Activated CD8-positive, alpha-beta memory T cell treated with anti-CD3 and anti-CD28 coated beads, Interleukin-2, amount 50 U/mL, for 1 hour (primary cell): Measurements from ENCODE around the gene L3MBTL1.
"Not testable (repeated sequence)": the region's sequence is repeated elsewhere in the genome, so short reads cannot be mapped to it uniquely, and the experiment has no call there.

ENCODE experiments used
- DNase-seq: peaks from one replicate; pipeline ENCODE4 v3.0.0-alpha.2; 2020; ENCODE audit errors: extremely low read depth

Gene L3MBTL1

DNA sequence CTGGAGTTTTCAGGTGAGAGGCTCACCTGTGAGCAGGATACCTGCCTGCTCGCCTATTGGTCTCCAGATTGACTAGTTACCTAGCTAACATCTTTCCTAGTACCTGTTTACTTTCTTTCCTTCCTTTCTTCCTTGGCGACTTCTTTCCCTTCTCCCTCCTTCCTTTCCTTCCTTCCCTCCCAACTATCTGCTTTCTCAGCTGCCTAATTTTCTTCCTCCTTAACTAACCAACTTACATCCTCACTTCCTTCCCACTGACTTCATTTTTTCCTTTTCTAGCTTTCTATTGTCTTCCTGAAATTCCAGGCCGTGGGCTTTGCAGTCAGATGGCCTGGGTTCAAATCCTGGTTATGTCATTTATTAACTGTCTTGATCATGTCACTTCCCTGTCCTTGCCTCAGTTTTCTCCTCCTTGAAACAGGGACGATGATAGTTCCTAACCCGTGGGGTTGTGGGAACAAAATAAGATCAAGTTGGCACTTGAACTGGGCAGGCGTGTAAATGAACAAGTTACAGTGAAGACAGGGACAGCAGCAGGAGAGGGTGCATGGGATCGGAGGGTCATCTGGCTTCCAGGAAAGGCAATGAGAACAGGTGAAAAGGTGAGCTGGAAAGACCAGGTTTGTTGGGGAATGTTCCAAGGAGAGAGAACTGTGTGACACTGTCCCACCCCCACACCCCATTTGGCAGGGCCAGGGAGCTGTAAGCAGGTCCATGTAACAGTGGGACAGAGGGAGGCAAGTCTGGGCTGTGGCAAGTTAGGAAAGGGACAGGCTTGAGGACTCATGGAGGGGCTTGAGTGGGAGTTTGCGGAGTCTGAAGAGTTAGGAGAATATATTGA, 51.9 kb downstream of the L3MBTL1 start:
- no peak for DNase-seq

DNA sequence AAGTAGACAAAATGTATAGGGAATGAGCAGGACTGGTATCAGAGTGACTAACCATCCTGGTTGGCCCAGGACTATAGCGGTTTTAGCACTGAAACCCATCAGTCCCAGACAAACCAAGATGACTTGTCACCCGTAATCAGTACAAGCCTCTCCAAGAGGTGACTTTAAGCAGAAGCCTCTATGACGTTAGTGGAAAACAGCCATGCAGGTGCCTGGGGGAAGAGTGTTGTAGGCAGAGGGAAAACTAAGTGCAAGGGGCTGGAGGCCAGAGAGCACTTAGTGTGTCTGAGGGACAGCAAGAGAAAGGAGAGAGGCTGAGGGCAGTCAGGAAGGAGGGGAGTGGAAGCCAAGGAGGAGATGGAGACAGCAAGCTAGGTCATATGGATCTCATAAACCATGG, 53.5 kb downstream of the L3MBTL1 start:
- DNase-seq: no peak

DNA sequence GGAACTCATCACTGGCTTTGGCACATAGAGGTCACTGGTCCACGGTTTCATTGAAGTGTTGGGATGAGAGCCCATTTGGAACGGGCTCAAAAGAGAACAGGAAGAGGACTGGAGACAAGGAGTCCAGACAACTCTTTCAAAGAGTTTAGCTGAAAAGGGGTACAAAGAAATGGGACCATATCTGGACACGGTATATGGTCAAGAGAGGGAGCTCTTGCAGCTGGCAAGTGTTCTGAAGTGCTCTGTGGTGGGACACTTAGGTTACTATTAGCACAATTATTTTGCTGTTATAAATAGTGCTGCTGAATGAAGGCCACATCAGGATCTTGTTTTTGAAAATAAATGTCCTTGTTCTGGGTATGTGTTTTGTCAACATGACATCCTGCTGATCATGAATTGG, 55.9 kb downstream of the L3MBTL1 start:
- DNase-seq: no peak

DNA sequence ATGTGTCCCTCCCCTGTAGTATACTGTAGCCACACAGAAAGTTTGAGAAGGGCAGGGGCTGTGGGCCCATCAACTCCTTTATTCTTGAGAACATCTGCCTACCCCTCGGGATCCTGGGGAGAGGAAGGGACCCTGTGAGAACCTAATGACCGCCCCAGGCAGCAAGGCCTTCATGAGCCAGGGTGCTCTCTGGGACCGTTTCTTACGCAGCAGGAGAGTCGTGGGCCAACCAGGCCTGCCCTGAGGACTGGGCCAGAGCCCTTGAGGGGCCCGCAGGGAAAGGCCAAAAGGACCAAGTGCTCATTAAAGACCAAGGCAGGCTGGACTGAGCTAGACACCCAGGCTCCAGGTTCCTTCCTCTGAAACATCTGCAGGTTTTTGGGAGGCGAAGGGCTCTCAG, 56.5 kb downstream of the L3MBTL1 start:
- DNase-seq: no peak

DNA sequence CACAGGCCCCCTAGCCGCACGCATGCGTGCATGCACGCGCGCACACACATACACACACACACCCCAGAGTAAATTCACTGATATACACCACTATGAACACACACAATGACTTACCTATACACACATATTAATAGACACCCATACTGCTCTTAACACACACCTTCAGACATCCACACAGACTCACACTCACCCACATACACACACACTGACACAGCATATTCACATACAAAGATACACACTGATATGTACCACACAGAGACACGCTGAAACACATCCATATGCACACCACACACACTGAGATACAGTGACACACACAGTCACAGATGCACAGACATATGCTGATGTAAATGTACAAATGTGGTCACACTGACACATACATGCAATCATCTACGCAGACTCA, 57.0 kb downstream of the L3MBTL1 start:
- DNase-seq: no peak

DNA sequence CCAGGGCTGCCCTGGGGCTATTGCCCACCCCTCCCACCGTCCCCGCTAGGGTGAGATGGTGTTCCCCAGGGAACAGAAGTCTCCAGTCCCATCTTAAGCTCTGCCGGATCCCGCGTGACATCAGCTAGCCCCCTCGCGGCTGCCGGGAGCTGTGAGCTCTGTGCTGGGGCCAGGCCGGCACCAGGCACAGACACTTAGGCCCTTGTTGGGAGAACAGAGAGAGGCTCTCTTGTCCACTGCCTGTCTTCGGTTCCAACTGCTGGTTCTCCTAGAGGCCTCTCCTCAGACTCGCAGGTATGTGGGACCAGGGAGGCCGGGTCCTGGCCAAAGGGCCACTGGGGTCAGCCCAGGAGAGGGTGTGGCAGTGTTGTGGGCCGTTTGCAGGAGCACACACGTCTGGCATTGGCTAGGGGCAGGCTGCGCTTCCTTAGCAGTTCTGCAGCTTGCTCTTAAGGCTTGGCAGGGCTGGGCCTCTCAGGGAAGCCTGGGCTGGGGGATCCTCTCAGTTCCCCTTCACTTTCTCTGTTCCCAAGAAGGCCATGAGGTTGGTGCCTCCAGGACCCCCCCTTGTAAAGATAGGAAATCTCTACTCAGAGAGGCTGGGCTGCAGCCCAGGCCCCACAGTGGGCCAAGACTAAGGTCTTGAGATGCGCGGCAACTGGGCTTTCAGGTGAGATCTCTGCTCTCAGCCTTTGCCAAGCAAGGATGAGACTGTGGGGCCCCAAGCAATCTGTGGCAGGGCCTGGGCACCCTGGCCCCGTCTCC, 57.7 kb downstream of the L3MBTL1 start:
- no peak for DNase-seq

DNA sequence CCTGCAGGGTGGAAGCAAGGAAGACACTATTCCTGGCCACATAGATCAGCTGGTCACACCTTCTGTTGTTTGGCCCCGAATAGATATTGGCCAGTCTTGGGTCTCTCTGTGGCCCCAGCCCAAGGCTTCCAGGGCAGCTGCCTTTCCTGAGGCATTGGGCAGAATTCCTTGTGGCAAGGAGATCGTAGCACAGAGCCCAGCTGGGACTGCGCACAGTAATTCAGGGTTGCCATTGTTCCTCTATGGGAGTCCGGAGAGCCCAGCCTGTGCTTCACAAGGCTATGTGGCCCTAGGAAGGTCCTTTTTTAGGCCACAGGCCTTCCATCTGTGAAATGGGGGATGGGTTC, 58.2 kb downstream of the L3MBTL1 start:
- DNase-seq: no peak

DNA sequence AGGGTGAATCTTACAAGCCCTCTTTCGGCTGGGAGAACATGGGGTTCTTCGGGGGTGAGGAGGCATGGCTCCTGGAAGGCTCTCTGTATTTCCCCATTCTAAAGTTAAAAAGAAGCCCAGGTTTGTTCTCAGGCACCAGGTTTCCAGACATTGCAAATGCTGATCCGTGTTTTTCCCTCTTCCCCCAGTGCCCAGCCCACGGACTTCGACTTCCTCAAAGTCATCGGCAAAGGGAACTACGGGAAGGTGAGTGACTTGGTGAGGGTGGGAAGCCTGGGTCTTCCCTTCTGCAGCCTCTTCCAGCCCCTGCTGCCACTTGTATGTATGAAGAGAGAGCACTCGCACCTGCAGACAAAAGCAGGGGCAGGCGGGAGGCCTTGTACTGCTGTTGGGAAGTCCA, 60.0 kb downstream of the L3MBTL1 start:
- no peak for DNase-seq

DNA sequence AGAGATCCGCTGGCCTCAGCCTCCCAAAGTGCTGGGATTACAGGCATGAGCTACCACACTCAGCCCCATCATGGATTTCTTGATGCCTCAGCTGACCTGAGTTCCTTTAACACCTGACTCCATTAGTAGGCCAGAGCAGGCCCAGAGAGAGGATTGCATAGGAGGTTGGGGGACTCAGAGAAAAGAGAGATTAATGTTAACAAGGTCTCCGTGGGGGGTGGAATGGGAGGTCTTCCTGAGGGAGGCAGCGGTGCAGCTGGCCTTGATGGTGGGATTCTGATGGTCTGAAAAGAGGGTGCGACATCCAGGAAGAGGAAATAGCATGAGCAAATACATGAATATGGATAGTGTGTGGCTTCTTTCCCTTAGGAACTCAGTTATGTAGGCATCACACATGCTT, 61.2 kb downstream of the L3MBTL1 start:
- DNase-seq: no peak

DNA sequence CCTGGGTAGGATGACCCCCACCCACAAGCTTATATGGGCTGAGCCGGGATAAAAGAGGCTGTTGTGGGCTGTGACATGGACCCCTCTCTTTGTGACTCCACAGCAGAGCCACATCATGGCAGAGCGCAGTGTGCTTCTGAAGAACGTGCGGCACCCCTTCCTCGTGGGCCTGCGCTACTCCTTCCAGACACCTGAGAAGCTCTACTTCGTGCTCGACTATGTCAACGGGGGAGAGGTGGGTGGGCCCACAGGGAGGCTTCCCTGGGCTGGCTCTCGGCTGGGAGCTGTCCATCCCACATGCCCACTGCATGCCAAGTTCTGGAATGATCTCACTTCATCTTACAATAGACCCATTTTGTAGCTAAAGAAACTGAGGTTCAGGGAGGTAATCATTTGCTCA, 61.8 kb downstream of the L3MBTL1 start:
- no peak for DNase-seq

DNA sequence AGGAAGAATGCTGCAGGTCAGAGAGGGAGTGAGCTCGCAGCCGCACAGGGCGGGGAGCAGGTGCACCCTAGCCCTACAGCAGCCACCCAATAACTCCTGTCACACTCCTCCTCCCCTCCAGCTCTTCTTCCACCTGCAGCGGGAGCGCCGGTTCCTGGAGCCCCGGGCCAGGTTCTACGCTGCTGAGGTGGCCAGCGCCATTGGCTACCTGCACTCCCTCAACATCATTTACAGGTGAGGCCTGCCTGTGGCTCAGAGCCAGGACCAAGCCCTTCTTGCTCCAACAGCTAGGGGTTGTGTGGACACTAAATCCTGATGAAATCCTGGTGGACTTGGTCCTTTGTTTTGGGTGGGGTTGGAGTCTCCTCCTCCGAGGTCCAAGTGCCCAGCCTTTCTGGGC, 63.0 kb downstream of the L3MBTL1 start:
- DNase-seq: no peak

DNA sequence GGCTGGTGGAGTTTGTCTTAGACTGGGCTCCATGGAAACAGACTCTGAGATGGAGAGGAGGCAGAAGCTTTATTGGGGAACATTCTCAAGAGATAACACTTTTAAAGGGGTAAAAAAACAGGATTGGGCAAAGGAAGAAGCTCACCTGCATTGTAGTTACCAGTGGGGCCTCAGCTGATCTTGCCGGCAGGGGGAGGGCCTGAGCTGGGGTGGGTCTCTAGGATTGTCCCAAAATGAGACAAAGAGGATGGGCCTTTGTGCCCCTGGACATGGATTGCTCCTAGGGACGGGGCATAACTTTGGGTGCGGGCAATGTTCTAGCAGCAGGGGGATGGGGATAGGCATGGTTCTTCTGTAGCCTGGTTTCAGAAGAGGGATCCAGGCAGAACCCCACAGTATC, 63.8 kb downstream of the L3MBTL1 start:
- DNase-seq: no peak

DNA sequence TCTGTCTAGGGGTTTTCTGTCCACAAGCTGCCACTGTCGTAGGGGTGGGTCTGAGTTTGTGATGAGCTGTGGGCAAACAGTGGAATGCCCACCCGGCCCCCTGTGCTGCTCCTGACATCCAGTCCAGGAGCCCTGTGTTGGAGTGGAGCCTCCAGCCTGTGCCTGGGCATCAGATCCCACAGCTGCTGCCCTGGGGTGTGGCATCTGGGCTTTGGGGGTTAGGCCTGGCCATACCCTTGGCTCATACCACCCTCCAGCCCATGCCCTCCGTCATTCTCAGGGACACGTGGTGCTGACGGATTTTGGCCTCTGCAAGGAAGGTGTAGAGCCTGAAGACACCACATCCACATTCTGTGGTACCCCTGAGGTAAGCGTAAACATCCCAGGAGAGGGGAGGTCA, 64.3 kb downstream of the L3MBTL1 start:
- DNase-seq: no peak

DNA sequence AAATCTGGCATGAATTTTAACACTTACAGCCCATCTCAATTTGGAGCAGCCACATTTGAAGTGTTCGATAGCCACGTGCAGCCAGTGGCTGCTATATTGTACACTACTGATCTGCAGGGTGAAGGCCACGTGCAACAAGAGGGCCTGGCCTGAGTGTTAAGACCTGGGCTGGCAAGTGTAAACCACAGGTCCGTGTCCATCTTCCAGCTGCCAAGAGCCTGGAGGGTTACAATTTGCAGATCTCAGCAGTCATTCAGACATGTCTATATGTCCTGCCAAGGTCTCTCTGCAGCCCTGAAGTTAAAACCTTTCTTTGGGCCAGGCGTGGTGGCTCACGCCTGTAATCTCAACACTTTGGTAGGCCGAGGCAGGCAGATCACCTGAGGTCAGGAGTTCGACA, 65.4 kb downstream of the L3MBTL1 start:
- no peak for DNase-seq

DNA sequence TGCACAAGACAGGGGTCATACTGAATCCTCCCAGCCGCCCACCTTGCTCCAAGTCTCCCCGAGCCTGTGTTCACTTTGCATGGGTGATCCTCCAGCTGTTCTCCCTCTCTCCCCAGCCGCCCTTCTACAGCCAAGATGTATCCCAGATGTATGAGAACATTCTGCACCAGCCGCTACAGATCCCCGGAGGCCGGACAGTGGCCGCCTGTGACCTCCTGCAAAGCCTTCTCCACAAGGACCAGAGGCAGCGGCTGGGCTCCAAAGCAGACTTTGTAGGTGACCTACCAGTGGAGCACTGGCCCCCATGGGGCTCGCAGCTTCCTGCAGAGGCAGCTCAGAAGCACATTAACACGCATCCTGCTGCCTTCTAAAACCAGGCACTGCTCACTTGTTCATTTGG, 68.6 kb downstream of the L3MBTL1 start:
- no peak for DNase-seq

DNA sequence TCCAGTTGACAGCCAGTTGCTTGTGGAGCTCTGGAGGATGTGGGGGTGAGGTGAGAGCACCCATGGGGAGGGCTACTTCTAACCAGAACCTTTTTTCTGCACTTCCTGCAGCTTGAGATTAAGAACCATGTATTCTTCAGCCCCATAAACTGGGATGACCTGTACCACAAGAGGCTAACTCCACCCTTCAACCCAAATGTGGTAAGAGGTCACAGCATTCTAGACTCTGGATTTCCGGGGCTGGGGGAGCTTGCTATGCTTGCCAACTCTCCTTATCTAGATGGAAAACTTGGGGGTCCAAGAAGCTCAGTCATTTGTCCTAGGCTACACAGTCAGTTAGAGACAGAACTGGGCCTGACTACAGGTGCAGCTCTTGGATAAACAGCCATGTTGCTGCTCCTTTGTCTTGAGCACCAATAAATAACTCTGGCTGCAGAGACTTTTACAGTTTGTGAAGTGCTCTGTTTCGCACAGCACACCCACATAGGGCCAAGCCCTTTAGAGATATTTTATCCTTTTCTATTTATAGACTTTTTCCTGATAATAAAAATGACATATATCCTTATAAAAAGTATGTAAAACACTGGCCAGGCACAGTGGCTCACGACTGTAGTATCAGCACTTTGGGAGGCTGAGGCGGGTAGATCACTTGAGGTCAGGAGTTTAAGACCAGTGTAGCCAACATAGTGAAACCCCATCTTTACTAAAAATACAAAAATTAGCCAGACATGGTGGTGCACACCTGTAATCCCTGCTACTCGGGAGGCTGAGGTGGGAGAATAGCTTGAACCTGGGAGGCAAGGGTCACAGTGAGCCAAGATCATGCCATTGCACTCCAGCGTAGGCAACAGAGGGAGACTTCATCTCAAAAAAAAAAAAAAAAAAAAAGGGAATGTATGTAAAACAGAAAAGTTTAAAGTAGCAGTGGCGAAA, 72.6 kb downstream of the L3MBTL1 start:
- no peak for DNase-seq

DNA sequence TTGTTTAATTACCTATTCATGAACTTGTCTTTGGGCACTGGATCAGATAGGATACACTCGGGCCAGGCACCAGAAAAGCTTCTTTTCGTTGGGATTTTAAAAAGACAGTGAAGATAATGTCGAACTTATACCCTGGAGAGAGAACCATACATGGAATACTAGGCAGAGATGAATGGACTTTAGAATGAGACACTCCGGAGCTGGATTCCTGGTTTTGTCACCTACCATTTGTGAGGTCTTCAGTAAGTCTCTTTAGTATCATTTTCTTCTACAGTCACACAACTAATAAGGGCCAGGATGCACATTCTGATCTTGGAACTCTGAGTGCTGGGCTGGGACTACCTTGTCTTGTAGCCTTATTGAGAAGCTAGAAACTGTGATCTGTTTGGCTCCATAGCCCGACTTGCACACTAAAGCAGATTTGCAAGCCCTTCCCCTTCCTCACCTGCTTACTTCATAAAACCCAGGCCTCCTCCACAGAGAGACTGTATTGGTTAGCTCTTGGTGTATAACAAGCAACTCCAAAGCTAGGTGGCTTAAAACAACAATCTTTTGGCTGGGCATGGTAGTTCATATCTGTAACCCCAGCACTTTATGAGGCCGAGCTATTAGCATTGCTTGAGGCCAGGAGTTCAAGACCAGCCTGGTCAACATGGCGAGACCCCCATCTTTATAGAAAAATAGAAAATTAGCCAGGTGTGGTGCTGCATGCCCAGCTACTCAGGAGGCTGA, 75.8 kb downstream of the L3MBTL1 start:
- DNase-seq: no peak

DNA sequence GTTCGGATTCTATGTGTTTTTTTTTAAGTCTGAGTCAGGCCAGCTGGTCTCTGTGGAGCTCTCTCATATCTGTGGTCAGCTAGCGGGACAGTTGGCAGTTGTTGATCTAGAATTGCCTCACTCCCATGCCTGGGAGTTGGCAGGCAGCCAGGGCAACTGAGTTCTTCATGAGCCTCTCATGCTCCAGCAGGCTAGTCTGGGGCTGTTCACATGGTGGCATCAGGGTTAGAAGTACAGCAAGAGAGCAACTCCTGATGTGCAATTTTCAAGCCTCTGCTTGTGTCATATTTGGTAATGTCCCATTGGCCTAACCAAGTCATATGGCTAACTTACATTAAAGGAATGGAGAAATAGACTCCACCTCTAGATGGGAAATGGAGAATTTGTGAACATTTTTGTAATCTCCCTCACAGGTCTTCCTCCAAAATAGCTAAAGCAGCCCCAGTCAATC, 76.5 kb downstream of the L3MBTL1 start:
- no peak for DNase-seq

DNA sequence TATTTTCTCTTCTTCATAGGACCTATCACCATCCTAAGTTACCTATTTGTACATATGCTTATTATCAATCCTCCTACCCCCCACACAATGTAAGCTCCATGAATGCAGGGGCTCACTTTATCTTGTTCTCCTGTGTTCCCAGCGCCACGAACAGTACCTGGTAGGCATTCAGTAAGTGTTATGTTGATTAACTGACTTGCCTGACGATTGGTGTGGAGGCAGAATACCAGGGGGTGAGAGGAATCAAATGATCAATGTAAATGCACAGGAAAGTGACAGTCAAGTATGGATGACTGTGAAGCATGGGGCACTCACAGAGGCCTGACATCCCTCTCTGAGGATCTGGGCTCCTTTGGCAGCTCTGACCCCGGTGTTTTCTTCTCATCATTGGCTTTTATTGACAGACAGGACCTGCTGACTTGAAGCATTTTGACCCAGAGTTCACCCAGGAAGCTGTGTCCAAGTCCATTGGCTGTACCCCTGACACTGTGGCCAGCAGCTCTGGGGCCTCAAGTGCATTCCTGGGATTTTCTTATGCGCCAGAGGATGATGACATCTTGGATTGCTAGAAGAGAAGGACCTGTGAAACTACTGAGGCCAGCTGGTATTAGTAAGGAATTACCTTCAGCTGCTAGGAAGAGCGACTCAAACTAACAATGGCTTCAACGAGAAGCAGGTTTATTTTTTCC, 77.1 kb downstream of the L3MBTL1 start:
- DNase-seq: no peak

DNA sequence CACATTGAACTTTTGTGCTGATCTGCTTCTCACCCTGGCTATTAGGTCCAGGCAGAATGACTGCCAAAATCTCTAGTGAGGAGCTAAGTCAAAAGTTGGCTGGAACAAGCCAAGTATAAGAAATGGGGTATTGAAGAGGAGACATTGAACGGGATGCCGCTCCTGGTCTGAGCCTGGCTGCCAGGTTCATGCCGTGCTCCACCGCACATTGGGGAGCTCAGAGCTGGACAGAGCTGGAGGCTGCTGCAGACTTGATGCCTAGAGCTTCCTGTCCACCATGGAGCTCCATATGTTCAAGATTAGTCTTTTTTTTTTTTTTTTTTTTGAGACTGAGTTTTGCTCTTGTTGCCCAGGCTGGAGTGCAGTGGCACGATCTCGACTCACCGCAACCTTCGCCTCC, 79.1 kb downstream of the L3MBTL1 start:
- no peak for DNase-seq

DNA sequence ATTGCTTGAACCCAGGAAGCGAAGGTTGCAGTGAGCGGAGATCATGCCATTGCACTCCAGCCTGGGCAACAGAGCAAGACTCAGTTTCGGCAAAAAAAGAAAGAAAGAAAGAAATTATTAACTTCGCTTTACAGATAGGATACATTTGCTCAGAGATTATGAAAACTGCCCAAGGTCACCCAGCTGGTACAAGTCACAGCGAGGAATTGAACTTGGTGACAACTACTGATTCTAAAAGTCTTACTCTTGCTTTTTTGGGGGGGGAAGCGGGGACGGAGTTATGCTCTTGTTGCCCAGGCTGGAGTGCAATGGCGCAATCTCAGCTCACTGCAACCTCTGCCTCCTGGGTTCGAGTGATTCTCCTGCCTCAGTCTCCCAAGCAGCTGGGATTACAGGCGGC, 81.0 kb downstream of the L3MBTL1 start:
- not testable (repeated sequence) for DNase-seq
